ENCODE results near the gene PAN3. TPM values are rescaled to one million over a fixed set of nuclear protein-coding genes. Genes with fewer than 3 reads are reported as not detected.

Gene PAN3
- total RNA-seq, 2 donors from 2014 or later: 38.2 to 42.6 TPM

DNA sequence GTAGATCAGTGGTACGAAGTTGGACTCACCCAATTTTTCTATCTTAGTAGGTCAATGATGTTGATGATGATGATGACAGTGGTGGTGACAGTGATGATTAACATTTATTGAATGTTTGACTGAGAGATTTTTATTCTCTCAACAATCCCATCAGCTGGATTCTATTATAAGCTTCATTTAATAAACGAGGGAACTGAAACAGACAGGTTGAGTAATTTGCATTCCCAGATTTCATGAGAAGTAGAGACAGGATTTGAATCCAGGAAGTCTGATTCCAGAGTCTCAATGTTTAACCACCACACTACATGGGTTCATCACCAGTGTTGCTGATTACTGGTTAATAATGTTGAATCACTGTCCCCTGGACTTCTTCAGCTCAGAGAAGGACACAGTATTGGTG, 187.7 kb downstream of the PAN3 start:
- DNase-seq (no peak), ATAC-seq (replicated peaks in 1 of 2) (no peak)
- H3K27me3 Mint-ChIP-seq (ENCODE audit: low read depth): no peaks in the 10 kb centered on the region
- peaks cover 5% of the 10 kb centered on the region for H3K4me1 Mint-ChIP-seq (ENCODE audit: low read depth)
- H3K9me3 Mint-ChIP-seq: no peaks in the 10 kb centered on the region
- H3K4me3 Mint-ChIP-seq: no peak overlapping the region
- no peak overlapping the region for H3K27ac Mint-ChIP-seq
- no peaks in the 10 kb centered on the region for H3K36me3 Mint-ChIP-seq (ENCODE audit: insufficient read depth in 2 of 2)

GRCh38 chr13:28327373-28328270, 189.3 kb downstream of the PAN3 start:
- H3K36me3 Mint-ChIP-seq (ENCODE audit: insufficient read depth in 2 of 2): no peaks in the 10 kb centered on the region
- H3K4me3 Mint-ChIP-seq: no peak overlapping the region
- H3K4me1 Mint-ChIP-seq (ENCODE audit: low read depth): peaks cover 5% of the 10 kb centered on the region
- DNase-seq: no peak
- H3K27me3 Mint-ChIP-seq (ENCODE audit: low read depth): no peaks in the 10 kb centered on the region
- no peak for ATAC-seq (replicated peaks in 1 of 2)
- H3K9me3 Mint-ChIP-seq: no peaks in the 10 kb centered on the region
- no peak overlapping the region for H3K27ac Mint-ChIP-seq

- Mint-ChIP-seq H3K36me3 (ENCODE audit: insufficient read depth in 2 of 2) (no peaks in the 10 kb centered on the region), H3K4me3 (no peak overlapping the region), H3K27ac (no peak overlapping the region), H3K4me1 (ENCODE audit: low read depth) (peaks cover 5% of the 10 kb centered on the region), H3K9me3 (no peaks in the 10 kb centered on the region), H3K27me3 (ENCODE audit: low read depth) (no peaks in the 10 kb centered on the region)
- ATAC-seq (replicated peaks in 1 of 2) (no peak), DNase-seq (no peak)
These were observed 189.9 kb downstream of the PAN3 start for GRCh38 chr13:28328271-28328607.

GRCh38 chr13:28329395-28330158, 191.2 kb downstream of the PAN3 start:
- H3K9me3 Mint-ChIP-seq: no peaks in the 10 kb centered on the region
- H3K36me3 Mint-ChIP-seq (ENCODE audit: insufficient read depth in 2 of 2): no peaks in the 10 kb centered on the region
- no peak overlapping the region for H3K4me3 Mint-ChIP-seq
- DNase-seq (no peak), ATAC-seq (replicated peaks in 1 of 2) (no peak)
- no peaks in the 10 kb centered on the region for H3K4me1 Mint-ChIP-seq (ENCODE audit: low read depth)
- H3K27ac Mint-ChIP-seq: no peak overlapping the region
- H3K27me3 Mint-ChIP-seq (ENCODE audit: low read depth): no peaks in the 10 kb centered on the region

DNA sequence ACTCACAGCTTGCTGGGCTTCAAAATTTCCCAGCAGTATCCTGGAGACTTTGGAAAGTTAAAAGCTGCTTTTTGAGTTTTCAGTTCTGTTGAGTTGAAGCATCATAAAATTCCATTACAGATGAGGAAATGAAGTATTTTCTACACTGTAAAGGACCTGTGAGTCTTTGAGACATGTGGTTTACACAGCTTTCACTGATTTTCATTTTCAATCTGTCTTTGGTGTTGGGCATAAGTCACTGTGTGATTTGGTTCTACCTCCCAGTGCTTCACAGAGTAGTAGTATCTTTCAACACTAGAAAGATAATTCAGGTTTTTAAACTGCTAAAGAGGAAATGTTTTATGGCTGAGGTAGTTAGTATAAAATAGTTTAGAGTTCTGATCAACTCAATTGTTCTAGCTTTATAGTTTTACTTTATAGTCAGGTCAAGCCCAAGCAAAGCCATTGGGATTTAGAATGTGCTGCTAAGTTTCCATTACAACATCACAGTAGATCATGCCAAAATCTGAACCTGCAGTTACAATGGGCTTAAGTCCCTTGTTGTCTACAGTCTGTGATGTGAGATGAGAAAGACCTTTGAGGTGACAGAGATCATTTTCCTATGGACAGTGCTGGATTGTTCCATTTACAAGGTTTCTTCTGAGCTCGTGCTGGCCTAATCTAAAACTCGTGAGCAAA, 195.0 kb downstream of the PAN3 start:
- no peak for ATAC-seq (replicated peaks in 1 of 2)
- H3K36me3 Mint-ChIP-seq (ENCODE audit: insufficient read depth in 2 of 2): no peaks in the 10 kb centered on the region
- H3K27ac Mint-ChIP-seq: no peak overlapping the region
- H3K27me3 Mint-ChIP-seq (ENCODE audit: low read depth): no peaks in the 10 kb centered on the region
- H3K9me3 Mint-ChIP-seq: no peaks in the 10 kb centered on the region
- no peak overlapping the region for H3K4me3 Mint-ChIP-seq
- no peak for DNase-seq
- H3K4me1 Mint-ChIP-seq (ENCODE audit: low read depth): no peaks in the 10 kb centered on the region

DNA sequence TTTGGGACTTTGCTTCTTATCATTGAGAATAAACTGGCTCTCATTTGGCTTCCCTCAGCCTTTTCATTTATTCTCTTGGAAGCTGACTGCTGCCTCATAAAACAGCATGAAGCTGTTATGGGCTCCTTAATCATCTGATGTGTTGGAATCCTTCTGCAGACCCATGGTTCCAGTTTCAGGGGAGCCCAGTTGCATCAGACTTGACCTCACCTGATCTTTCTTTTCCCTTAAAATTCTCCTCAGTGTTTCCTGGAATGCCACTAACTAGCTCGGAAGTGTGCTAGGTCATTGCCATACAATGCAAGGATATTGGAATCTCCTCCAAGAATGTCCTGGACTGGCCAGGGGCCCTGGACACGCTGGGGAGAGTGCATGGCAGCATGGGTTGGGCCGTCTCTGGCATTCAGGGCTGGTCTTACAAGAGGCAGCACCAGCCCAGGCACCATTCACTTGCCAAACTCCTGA, 197.9 kb downstream of the PAN3 start:
- H3K27ac Mint-ChIP-seq: no peak overlapping the region
- H3K36me3 Mint-ChIP-seq (ENCODE audit: insufficient read depth in 2 of 2): no peaks in the 10 kb centered on the region
- H3K4me3 Mint-ChIP-seq: no peak overlapping the region
- H3K27me3 Mint-ChIP-seq (ENCODE audit: low read depth): no peaks in the 10 kb centered on the region
- ATAC-seq (replicated peaks in 1 of 2): no peak
- H3K4me1 Mint-ChIP-seq (ENCODE audit: low read depth): peaks cover 8% of the 10 kb centered on the region
- DNase-seq: no peak
- no peaks in the 10 kb centered on the region for H3K9me3 Mint-ChIP-seq

DNA sequence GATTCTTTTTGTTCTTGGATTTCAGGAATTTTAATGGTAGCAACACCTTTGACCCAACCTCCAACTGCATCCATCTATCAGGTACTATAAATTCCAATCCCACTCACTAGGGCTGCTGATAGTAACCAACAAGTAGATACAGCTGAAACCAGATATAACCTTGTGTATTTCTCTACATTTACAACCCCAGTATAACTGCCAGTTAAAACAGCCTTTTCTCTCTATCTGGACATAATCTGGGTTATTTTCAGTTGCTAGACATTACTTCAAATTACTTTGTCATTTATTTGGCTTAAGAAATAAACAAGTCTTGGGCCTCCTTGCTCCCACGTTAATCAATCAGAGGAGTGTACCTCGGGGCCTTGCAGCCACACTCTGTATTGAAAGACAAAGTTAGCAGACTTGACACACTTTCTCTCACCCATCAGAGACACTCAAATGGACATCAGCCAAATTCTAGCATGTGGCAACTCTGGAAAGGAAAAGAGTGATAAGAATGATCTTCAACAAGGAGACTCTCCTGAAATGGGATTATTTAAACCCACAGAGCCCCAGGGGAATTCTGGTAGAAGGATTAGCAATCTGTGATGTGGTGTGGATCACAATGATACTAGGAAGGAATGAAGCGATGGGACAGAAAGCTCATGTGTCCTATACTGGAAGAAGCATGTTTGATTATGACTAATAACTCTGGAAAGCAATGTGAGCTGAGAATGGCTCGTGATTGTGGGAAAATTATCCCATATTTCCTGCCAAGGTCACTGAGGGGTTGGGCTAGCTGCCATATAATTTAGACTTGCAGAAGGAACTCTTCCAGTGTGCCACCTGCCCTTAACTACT, 199.0 kb downstream of the PAN3 start:
- Mint-ChIP-seq H3K9me3 (no peaks in the 10 kb centered on the region), H3K27me3 (ENCODE audit: low read depth) (no peaks in the 10 kb centered on the region), H3K4me1 (ENCODE audit: low read depth) (peaks cover 14% of the 10 kb centered on the region), H3K4me3 (no peak overlapping the region), H3K36me3 (ENCODE audit: insufficient read depth in 2 of 2) (no peaks in the 10 kb centered on the region), H3K27ac (no peak overlapping the region)
- DNase-seq (no peak), ATAC-seq (replicated peaks in 1 of 2) (no peak)

GRCh38 chr13:28338006-28338574, 199.7 kb downstream of the PAN3 start:
- H3K4me1 Mint-ChIP-seq (ENCODE audit: low read depth): peaks cover 14% of the 10 kb centered on the region
- no peak overlapping the region for H3K4me3 Mint-ChIP-seq
- DNase-seq (no peak), ATAC-seq (replicated peaks in 1 of 2) (no peak)
- no peaks in the 10 kb centered on the region for H3K27me3 Mint-ChIP-seq (ENCODE audit: low read depth)
- H3K27ac Mint-ChIP-seq: no peak overlapping the region
- no peaks in the 10 kb centered on the region for H3K36me3 Mint-ChIP-seq (ENCODE audit: insufficient read depth in 2 of 2)
- H3K9me3 Mint-ChIP-seq: no peaks in the 10 kb centered on the region

DNA sequence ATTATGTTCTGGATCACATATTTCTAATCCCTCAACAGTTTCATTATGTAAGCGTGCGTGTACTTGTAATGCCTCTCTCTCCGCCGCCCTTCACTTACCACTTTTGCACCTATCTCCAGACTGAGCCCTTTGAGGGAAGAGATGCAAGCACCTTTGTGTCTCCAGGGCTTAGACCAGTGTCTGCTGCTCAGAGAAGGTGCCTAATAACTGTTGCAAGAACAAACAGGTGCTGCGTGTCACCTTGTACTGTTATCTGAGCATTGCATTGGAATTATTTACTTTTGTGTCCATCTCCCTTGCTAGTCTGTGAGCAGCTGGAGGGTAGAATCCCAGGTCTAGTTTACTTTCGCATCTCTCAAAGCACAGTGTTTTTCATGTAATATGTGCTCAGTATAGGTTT, 200.4 kb downstream of the PAN3 start:
- ATAC-seq (replicated peaks in 1 of 2): no peak
- H3K9me3 Mint-ChIP-seq: no peaks in the 10 kb centered on the region
- H3K27me3 Mint-ChIP-seq (ENCODE audit: low read depth): no peaks in the 10 kb centered on the region

GRCh38 chr13:28339419-28339818, 201.1 kb downstream of the PAN3 start:
- DNase-seq (no peak), ATAC-seq (replicated peaks in 1 of 2) (no peak)
- H3K27me3 Mint-ChIP-seq (ENCODE audit: low read depth): peaks cover 4% of the 10 kb centered on the region
- peaks cover 21% of the 10 kb centered on the region for H3K4me1 Mint-ChIP-seq (ENCODE audit: low read depth)
- no peak overlapping the region for H3K27ac Mint-ChIP-seq
- no peak overlapping the region for H3K4me3 Mint-ChIP-seq
- H3K9me3 Mint-ChIP-seq: no peaks in the 10 kb centered on the region
- no peaks in the 10 kb centered on the region for H3K36me3 Mint-ChIP-seq (ENCODE audit: insufficient read depth in 2 of 2)

More for the DNA sequence above, 200.4 kb downstream of the PAN3 start:
- Mint-ChIP-seq H3K4me3 (no peak overlapping the region), H3K27ac (no peak overlapping the region), H3K4me1 (ENCODE audit: low read depth) (peaks cover 14% of the 10 kb centered on the region), H3K36me3 (ENCODE audit: insufficient read depth in 2 of 2) (no peaks in the 10 kb centered on the region)
- no peak for DNase-seq

- H3K36me3 Mint-ChIP-seq (ENCODE audit: insufficient read depth in 2 of 2): no peaks in the 10 kb centered on the region
- H3K9me3 Mint-ChIP-seq: no peaks in the 10 kb centered on the region
- H3K4me3 Mint-ChIP-seq: no peak overlapping the region
- H3K27me3 Mint-ChIP-seq (ENCODE audit: low read depth): peaks cover 5% of the 10 kb centered on the region
- no peak for ATAC-seq (replicated peaks in 1 of 2)
- no peak for DNase-seq
- no peak overlapping the region for H3K27ac Mint-ChIP-seq
- peaks cover 21% of the 10 kb centered on the region for H3K4me1 Mint-ChIP-seq (ENCODE audit: low read depth)
These were observed 202.0 kb downstream of the PAN3 start for GRCh38 chr13:28340272-28340793.

DNA sequence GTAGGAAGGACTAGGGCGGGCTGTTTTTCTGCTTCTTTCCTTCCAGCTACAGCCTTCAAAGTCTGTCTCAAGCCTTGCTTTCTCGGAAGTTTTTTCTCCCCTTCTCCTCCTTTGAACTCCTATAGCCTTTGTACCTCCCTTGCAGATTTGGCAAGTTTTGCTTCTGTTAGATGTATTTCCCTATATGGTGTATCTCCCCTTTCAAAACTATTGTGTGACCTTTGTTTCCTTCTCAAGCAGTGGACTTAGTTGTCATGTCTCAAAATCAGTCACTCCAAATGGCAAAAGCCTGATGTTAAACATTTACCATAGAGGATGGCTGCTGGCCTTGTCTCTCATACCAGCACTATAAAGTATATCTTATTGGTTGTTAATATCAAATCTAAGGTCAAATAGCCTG, 203.9 kb downstream of the PAN3 start:
- no peak overlapping the region for H3K27ac Mint-ChIP-seq
- no peak for DNase-seq

More for the DNA sequence above, 203.9 kb downstream of the PAN3 start:
- no peaks in the 10 kb centered on the region for H3K9me3 Mint-ChIP-seq
- ATAC-seq (replicated peaks in 1 of 2): no peak
- H3K27me3 Mint-ChIP-seq (ENCODE audit: low read depth): peaks cover 5% of the 10 kb centered on the region
- no peak overlapping the region for H3K4me3 Mint-ChIP-seq
- peaks cover 30% of the 10 kb centered on the region for H3K4me1 Mint-ChIP-seq (ENCODE audit: low read depth)
- no peaks in the 10 kb centered on the region for H3K36me3 Mint-ChIP-seq (ENCODE audit: insufficient read depth in 2 of 2)
